HG03039 (cell line): ENCODE results near the gene LMAN1L.

ENCODE experiments used
- ATAC-seq: cut with Tn5 transposase; IDR thresholded peaks from one replicate; pipeline ENCODE4 v1.9.1; 2021; ENCODE audit warnings: mild to moderate bottlenecking, moderate library complexity; ENCODE audit not compliant: unreplicated experiment

LMAN1L gene

GRCh38 chr15:74833376-74834107 lies 20.9 kb downstream of the LMAN1L start:
- no peak for ATAC-seq

- ATAC-seq: no peak
Observed at GRCh38 chr15:74835312-74835823, 22.7 kb downstream of the LMAN1L start.

DNA sequence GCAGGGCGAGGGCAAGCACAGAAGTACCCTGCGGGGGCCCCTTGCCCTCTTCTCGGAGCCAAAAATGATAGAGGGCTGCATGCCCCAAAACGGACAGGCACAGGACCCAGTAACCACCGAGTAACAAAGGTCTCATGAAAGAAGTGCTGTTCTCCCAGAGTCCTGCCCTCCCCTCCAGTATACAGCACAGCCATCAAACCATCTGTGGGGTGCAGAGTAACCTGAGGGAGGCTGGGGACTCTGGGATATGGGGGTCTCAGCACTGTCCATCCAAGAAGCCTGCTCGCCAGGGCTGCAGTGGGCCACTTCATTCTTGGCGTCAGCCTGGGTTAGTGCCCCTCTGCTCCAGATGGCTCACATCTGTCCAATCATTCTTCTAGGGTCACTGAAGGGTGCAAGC lies 24.2 kb downstream of the LMAN1L start:
- no peak for ATAC-seq

GRCh38 chr15:74837482-74838136 lies 25.0 kb downstream of the LMAN1L start:
- ATAC-seq: no peak

DNA sequence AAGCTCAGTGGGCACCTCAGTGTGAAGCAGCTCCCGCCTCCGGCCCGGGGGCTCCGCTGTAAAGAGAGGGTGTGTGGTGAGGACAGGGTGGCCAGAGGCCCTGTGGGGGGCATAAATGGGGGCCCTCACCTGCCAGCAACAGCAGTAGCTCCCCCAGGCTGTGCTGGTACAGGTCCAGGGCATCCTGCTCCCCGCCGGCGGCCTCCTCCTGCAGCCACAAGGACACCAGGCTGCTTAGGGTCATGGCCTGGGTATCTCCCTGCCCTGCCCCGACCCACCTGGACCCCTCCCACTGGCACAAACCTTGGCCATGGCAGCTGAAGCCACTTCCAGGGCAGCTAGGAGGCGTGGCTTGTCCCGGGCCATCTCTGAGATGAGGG lies 25.5 kb downstream of the LMAN1L start:
- ATAC-seq: no peak

DNA sequence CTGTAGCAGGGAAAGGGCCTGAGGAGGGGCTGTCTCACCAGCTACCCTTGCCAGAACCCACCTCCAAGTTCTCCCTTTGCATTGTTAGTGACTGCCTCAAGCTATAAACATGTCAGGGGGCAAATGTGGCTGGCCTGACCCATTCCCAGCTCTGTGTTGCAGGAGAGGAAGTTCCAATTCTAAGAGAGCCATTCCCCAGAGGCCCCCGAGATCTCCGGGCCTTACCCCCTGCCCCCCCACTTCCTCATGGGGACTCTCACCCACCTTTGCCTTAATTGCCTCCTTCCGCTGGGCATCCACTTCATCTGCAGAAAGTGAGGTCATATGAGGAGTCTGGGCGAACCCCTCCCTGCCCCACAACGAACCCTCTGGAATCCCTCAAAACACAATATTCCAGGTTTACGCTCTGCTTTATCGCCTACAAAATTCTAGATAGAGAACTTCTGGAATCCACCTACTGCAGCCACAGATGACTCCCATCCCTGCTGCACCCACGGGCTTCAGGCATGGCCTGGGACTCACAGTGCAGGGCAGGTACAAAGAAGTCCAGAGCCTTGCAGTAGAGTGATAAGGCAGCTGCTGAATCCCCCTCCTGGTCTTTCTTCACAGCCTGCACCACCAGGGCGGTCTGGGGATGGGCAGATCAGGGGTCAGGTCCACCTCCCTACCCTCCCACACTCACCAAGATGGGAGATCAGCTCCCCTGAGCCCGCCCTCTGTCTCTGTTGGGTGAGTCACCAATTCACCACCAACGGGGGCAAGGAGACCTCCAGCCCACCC lies 26.3 kb downstream of the LMAN1L start:
- ATAC-seq: no peak

DNA sequence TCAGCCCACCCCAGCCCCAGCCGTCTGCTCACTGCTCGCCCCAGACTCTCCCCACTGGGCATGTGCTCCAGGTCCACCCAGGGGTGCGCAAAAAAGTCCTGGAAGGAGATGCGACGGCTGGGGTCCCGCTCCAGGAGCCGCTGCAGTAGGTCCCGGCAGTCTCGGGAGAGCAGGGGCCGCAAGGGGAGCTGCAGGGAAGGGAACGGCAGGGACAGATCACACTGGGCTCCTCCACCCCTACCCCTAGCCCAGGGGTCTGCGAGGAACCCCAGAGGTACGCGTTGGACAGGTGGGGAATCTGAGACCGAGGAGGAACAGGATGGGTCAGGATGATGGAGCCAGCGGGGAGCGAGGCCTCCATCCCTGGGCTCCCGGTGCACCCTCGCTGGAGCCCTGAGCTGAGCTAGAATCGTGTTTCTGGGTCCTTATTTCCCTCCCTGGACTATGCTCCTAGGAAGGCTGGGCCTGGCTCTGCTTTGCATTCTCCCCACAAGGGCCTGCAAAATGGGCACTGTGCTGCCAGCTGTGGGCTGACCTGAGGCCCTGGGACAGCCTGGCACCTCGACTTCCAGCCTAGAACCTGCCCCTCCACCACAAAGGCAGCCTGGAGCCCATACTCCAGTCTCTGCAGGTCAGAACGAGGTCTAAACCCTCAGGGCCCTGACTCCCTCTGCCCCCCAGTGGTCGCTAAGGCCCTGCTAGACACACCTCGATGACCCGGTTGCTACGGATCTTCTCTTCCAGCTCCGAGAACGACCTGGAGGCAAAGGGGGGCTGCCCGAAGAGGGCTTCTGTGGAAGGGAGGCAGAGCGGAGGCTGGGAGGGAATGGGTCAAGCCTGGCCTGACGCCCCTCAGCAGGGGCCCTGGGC lies 27.1 kb downstream of the LMAN1L start:
- ATAC-seq: no peak

GRCh38 chr15:74840851-74841775 lies 28.5 kb downstream of the LMAN1L start:
- ATAC-seq: no peak

GRCh38 chr15:74841891-74842373 lies 29.3 kb downstream of the LMAN1L start:
- ATAC-seq: no peak

- ATAC-seq: peak; percentile 66
Observed at GRCh38 chr15:74842581-74843444, 30.2 kb downstream of the LMAN1L start, which contains the start of gene ULK3. ULK3 (minus strand) TSS chr15:74843156; CDS start chr15:74843105, 51 bp downstream.

DNA sequence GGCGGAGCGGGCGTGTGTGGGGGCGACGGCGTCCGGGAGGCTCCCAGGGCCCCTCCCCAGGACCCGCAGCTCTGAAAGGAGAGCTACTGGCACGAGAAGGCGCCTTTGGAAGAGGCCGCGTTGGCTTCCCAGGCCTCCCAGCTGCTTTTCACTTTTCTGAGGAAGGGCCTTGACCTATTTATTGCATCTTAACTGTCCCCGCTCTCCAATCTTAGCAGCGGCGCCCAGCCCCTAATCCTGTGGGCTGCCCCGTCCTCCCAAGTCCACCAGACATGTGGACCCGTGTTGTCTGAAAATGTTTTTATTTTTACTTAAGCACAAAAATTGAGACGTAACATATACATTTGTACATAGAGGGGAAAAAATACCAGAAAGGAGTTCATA lies 30.8 kb downstream of the LMAN1L start:
- ATAC-seq: no peak

DNA sequence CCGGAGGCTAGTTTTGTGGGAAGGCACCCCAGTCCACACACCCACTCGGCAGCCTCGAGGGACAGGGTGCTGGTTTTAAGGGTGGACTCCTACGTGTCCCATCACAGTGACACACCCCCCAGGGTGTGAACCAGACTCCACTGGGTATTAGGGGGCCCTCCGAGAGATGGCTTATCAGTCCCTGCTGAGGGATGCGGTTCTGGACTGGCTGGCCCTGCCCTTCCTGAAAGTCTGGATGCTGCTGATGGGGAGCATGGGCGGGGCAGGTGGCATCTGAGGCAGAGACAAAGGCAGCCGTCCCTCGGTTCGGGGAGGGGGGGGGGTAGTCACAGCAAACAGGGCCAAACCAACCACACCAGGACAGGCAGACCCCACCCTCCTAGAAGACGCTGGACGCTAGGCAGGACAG lies 31.3 kb downstream of the LMAN1L start:
- no peak for ATAC-seq

DNA sequence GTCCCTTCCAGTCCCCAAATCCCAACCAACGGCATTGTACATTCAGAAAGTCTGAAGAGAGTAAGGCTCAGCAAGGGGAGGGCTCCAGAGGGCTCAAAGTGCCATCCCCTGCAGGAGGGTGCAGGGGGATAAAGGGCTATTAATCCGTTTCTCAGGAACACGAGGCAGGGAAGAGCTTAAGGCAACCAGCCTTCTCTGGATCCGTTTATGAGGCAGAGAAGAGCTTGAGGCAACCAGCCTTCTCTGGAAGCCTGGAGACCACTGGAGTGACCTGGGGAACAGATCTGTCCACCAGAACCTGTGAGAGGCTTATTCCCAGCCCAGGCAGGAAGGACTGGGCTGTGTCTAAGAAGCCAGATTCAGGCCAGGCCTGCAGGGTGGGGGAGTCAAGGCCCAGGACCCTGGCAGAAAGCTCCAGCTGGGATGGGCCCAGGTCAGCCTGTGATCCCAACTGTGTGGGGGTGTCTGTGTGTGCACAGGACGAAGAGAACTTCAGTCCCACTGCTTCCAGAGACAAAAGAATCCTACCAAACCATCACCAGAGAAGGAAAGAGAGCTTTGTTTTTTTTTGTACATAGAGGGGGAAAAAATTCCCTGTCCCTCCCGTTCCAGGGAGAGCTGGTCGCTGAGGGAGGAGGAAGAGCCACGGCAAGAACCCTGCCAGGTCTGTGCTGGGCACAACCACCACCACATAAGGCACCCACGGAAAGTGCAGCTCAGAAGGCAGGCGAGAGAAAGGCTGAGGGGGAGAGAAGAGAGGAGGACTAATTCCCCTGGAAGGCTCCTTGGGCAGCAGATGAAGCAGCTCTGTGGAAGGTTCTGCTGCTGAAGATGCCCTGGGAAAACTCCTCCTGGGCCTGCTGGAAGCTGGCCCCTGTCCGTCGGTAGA lies 31.9 kb downstream of the LMAN1L start:
- no peak for ATAC-seq

DNA sequence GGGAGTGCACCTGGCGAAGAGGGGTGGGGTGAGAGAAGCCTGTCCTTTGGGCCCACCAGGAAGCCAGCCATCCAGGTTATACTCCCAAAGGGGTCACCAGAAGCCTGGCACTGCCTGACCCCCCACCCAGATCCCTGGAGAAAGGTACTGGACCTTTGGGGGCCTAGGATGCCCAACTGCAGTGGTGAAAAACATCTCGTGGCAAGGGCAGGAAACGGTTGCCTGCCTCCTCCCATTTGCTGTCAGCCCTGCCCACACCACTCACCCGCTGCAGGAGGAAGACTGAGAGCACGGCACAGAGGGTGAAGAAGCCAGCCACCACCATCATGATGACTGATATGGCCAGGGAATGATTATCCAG lies 32.6 kb downstream of the LMAN1L start:
- no peak for ATAC-seq

DNA sequence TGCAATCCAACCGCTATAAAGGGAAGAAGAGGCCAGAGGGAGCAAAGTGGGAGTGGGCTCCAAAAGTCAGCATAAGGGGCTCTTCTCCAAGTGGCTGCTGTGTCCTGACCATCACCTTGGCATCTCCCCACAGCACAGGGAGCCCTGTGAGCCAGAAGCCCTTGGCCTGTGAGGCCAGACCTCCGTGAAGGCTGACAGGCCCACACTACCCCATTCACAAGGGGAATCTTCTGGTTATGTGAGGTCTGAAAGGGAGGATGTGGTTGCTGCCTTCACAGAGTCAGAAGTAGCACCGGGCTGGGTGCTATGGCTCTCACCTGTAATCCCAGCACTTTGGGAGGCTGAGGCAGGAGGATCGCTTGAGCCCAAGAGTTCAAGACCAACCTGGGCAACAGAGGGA lies 32.9 kb downstream of the LMAN1L start:
- ATAC-seq: no peak

DNA sequence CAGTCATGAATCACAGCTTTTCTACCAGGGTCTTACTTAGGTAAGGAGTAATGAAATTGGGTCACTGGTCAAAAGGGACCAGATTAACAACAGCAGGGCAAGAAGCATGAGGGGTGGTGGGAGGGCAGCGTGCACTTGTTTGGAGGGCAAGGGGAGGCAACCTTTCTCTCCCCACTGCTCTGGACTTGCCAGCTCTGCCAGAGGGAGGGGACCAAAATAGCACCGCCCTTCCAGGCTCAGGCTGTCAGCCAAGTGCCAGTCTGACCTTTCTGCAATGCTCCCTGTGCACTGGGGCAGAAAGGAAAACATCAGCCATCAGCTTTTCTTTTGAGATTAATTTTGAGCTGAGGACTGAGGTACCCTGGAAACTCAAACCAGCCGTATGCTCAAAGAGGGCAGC lies 34.8 kb downstream of the LMAN1L start:
- no peak for ATAC-seq

GRCh38 chr15:74850393-74850792 lies 37.8 kb downstream of the LMAN1L start:
- ATAC-seq: no peak

DNA sequence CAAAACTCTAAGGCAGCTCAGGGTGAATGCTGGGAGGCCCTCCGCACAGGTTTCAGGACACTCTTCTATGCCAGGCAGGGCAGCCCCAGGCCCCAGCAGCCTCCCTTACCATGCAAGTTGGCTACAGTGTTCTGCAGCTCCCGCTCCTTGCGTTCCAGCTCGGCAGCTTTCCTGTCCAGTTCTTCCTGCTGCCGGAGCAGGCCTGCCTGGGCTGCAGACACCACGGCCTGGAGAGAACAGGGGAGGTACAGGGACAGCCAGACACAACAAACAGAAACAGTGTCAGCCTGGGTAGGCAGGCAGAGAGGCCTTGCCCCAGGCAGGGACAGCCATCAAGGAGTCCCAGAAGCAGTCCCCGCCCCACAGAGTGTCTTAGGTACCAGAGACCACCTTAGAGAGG lies 39.3 kb downstream of the LMAN1L start:
- no peak for ATAC-seq
